ENCODE results near the gene PLA2G4A. TPM values are rescaled to one million over a fixed set of nuclear protein-coding genes. Genes with fewer than 3 reads are reported as not detected.

The PLA2G4A gene
- total RNA-seq, 4 donors from 2014 or later, result 11.8 to 22.6 (median 14.6) TPM

GRCh38 chr1:187037973-187038553, 209.3 kb downstream of the PLA2G4A start:
- no peak overlapping the region for H3K27ac ChIP-seq
- DNase-seq, result no peak
- no peaks in the 10 kb centered on the region for H3K36me3 ChIP-seq
- H3K27me3 ChIP-seq, result no peaks in the 10 kb centered on the region
- TF ChIP-seq POLR2A (IDR thresholded peaks at IDR 0.05), result no peak
- TF ChIP-seq, protein P1, sequence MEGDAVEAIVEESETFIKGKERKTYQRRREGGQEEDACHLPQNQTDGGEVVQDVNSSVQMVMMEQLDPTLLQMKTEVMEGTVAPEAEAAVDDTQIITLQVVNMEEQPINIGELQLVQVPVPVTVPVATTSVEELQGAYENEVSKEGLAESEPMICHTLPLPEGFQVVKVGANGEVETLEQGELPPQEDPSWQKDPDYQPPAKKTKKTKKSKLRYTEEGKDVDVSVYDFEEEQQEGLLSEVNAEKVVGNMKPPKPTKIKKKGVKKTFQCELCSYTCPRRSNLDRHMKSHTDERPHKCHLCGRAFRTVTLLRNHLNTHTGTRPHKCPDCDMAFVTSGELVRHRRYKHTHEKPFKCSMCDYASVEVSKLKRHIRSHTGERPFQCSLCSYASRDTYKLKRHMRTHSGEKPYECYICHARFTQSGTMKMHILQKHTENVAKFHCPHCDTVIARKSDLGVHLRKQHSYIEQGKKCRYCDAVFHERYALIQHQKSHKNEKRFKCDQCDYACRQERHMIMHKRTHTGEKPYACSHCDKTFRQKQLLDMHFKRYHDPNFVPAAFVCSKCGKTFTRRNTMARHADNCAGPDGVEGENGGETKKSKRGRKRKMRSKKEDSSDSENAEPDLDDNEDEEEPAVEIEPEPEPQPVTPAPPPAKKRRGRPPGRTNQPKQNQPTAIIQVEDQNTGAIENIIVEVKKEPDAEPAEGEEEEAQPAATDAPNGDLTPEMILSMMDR (IDR thresholded peaks at IDR 0.05), result no peak
- H3K9me3 ChIP-seq, result no peaks in the 10 kb centered on the region
- intact Hi-C loops (cut with DNase I), result no loop called here
- 31 to 33% methylated on average over 1 of the region's 1 CpG for WGBS, 2 donors
- H3K4me3 ChIP-seq, result no peak overlapping the region
- no peaks in the 10 kb centered on the region for H3K4me1 ChIP-seq

Other genes with a start within 250 kb of the PLA2G4A start
- gene PTGS2, start 148.5 kb upstream of the PLA2G4A start, total RNA-seq, result 1 to 10 TPM; 1.1 to 4.1 (median 2.0) TPM

All from esophagus squamous epithelium (tissue), 5 donors.